ENCODE results near the gene ZFYVE16. TPM values are rescaled to one million over a fixed set of nuclear protein-coding genes. Genes with fewer than 3 reads are reported as not detected.
A peak's percentile ranks its signal among the peaks of the same experiment; 100 is the strongest.

ZFYVE16 gene
- total and polyA plus RNA-seq, 2 of the 13 experiments (the other 11 are each of a cell fraction or from before 2014, with no cell fraction given), result 9.3 to 33.3 TPM

DNA sequence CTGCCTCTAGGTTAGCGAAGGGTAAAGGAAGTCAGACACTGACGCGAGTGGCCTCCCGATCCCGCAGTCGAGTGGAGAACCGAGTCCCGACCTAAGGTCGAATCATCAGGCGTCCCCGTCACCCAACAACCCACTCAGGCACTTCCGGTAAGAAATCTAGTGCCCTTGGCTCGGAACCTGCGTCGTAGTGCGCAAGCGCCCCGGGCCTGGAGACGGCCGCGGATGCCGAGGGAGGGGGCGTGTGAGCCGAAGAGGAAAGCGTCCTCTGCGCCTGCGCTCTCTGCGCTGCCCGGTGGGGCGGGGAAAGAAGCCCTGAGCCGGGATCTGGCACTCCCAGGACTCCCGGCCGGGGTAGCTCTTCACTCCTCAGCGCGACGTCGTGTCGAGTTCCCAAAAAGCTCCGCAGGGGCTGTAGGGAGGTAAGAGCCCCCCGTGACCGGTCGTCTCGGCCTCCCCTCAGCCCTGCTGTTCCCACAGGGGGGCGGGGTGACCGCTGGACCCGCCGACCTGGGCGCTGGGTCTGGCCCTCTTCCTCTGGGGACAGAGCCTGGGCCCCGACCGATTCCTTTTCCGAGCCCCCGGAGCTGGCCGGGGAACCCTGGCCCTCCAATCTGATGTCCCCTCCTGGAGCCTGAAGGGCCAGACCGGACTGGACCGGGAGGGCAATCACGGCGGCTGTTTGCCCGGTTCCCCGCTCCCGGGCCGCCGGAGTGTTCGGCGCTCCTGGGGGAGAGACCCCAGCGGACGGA, at the start of gene ZFYVE16 (continued):
- TF ChIP-seq SOX13 (IDR thresholded peaks at IDR 0.05) (no peak), SOX13 (CRISPR knock-in tag; conservative IDR thresholded peaks at IDR 0.05 in 1 of 2, IDR thresholded peaks at IDR 0.05 in 1 of 2) (0 out of 4 replicates have a peak, but pooled peaks of 1 of the 2 experiments have one; percentile 21), NFIB (CRISPR knock-in tag; IDR thresholded peaks at IDR 0.05; ENCODE audit: borderline replicate concordance) (no peak), CHD4 (IDR thresholded peaks at IDR 0.05; ENCODE audit: borderline replicate concordance, low read length) (no peak), MED13 (CRISPR knock-in tag; IDR thresholded peaks at IDR 0.05) (peak; percentile 28; the same call in 1 of the 2 replicates), ZNF749 (CRISPR knock-in tag; IDR thresholded peaks at IDR 0.05; ENCODE audit: borderline replicate concordance) (0 out of 2 replicates have a peak, but pooled peaks have one; percentile 41), PRPF4 (IDR thresholded peaks at IDR 0.05; ENCODE audit: low read depth, low read length, poor library complexity, severe bottlenecking) (no peak), XBP1 (CRISPR knock-in tag; IDR thresholded peaks at IDR 0.05) (no peak), SP1 (IDR thresholded peaks at IDR 0.05) (no peak), SP1 (CRISPR knock-in tag; IDR thresholded peaks at IDR 0.05) (no peak), ATM (IDR thresholded peaks at IDR 0.05; ENCODE audit: borderline replicate concordance) (no peak), ZC3H4 (CRISPR knock-in tag; IDR thresholded peaks at IDR 0.05; ENCODE audit: borderline replicate concordance) (no peak), ZNF557 (CRISPR knock-in tag; IDR thresholded peaks at IDR 0.05) (no peak), ZSCAN30 (CRISPR knock-in tag; IDR thresholded peaks at IDR 0.05) (peak; percentile 46; the same call in 1 of the 2 replicates), ZNF138 (CRISPR knock-in tag; IDR thresholded peaks at IDR 0.05; ENCODE audit: low read depth) (peak; percentile 43), SCMH1 (CRISPR knock-in tag; IDR thresholded peaks at IDR 0.05; ENCODE audit: borderline replicate concordance) (no peak), ZNF607 (CRISPR knock-in tag; IDR thresholded peaks at IDR 0.05; ENCODE audit: borderline replicate concordance) (peak; percentile 54; the same call in 1 of the 2 replicates), NFYB (CRISPR knock-in tag; IDR thresholded peaks at IDR 0.05) (no peak; the same call in 1 of the 2 replicates), ZNF34 (CRISPR knock-in tag; IDR thresholded peaks at IDR 0.05; ENCODE audit: borderline replicate concordance) (no peak), CCDC6 (CRISPR knock-in tag; IDR thresholded peaks at IDR 0.05) (no peak), ERF (CRISPR knock-in tag; IDR thresholded peaks at IDR 0.05) (peak; percentile 34; the same call in 1 of the 2 replicates), TGIF2 (CRISPR knock-in tag; IDR thresholded peaks at IDR 0.05) (no peak), KAT7 (CRISPR knock-in tag; IDR thresholded peaks at IDR 0.05; ENCODE audit: borderline replicate concordance) (no peak), ZBTB39 (CRISPR knock-in tag; IDR thresholded peaks at IDR 0.05) (peak; percentile 11; the same call in 1 of the 2 replicates)
- TF ChIP-seq, protein P1, sequence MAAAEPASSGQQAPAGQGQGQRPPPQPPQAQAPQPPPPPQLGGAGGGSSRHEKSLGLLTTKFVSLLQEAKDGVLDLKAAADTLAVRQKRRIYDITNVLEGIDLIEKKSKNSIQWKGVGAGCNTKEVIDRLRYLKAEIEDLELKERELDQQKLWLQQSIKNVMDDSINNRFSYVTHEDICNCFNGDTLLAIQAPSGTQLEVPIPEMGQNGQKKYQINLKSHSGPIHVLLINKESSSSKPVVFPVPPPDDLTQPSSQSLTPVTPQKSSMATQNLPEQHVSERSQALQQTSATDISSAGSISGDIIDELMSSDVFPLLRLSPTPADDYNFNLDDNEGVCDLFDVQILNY (CRISPR knock-in tag; conservative IDR thresholded peaks at IDR 0.05), result no peak
- TF ChIP-seq, protein P2, sequence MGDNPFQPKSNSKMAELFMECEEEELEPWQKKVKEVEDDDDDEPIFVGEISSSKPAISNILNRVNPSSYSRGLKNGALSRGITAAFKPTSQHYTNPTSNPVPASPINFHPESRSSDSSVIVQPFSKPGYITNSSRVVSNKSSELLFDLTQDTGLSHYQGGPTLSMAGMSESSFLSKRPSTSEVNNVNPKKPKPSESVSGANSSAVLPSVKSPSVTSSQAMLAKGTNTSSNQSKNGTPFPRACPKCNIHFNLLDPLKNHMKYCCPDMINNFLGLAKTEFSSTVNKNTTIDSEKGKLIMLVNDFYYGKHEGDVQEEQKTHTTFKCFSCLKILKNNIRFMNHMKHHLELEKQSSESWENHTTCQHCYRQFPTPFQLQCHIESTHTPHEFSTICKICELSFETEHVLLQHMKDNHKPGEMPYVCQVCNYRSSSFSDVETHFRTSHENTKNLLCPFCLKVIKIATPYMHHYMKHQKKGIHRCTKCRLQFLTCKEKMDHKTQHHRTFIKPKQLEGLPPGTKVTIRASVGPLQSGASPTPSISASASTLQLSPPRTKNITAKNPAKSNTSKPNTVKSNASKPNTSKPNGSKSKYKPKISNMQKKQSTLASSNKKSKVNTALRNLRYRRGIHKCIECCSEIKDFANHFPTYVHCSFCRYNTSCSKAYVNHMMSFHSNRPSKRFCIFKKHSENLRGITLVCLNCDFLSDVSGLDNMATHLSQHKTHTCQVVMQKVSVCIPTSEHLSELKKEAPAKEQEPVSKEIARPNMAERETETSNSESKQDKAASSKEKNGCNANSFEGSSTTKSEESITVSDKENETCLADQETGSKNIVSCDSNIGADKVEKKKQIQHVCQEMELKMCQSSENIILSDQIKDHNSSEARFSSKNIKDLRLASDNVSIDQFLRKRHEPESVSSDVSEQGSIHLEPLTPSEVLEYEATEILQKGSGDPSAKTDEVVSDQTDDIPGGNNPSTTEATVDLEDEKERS (CRISPR knock-in tag; IDR thresholded peaks at IDR 0.05), result no peak
